Fibroblast of skin of scalp (primary cell): ENCODE results near the gene TDRD6.

Experiments used
- DNase-seq: peaks from one replicate; pipeline ENCODE4 v3.0.0-alpha.2; 2013

Gene TDRD6

GRCh38 chr6:46688117-46688965 is 656 bp downstream of the TDRD6 start:
- no peak for DNase-seq

- no peak for DNase-seq
Observed at GRCh38 chr6:46688966-46689335, 1.3 kb downstream of the TDRD6 start.

- no peak for DNase-seq
Observed at GRCh38 chr6:46689657-46690056, 2.0 kb downstream of the TDRD6 start.

GRCh38 chr6:46690141-46690755 is 2.6 kb downstream of the TDRD6 start:
- DNase-seq: no peak

GRCh38 chr6:46690911-46691451 is 3.3 kb downstream of the TDRD6 start:
- DNase-seq: no peak

GRCh38 chr6:46699970-46700369 is 12.3 kb downstream of the TDRD6 start:
- DNase-seq: no peak

- DNase-seq: no peak
Observed at GRCh38 chr6:46704562-46704961, 16.9 kb downstream of the TDRD6 start.

GRCh38 chr6:46706464-46706863 is 18.8 kb downstream of the TDRD6 start:
- no peak for DNase-seq

- DNase-seq: no peak
Observed at GRCh38 chr6:46711491-46711890, 23.8 kb downstream of the TDRD6 start.

- DNase-seq: no peak
Observed at GRCh38 chr6:46715141-46715540, 27.5 kb downstream of the TDRD6 start.

- no peak for DNase-seq
Observed at GRCh38 chr6:46719099-46719498, 31.4 kb downstream of the TDRD6 start.

- DNase-seq: no peak
Observed at GRCh38 chr6:46720401-46720800, 32.7 kb downstream of the TDRD6 start.

- DNase-seq: no peak
Observed at GRCh38 chr6:46729787-46730326, 42.2 kb downstream of the TDRD6 start.

GRCh38 chr6:46730921-46731461 is 43.3 kb downstream of the TDRD6 start:
- DNase-seq: no peak

GRCh38 chr6:46733341-46733801 is 45.7 kb downstream of the TDRD6 start:
- DNase-seq: no peak

GRCh38 chr6:46734867-46735719 is 47.4 kb downstream of the TDRD6 start, which contains the start of gene PLA2G7:
PLA2G7 (minus strand) TSS chr6:46735375; CDS start chr6:46722891, 12,484 bp downstream.
- DNase-seq: peak; percentile 6

- DNase-seq: no peak
Observed at GRCh38 chr6:46735720-46736031, 48.0 kb downstream of the TDRD6 start.

GRCh38 chr6:46736906-46737305 is 49.2 kb downstream of the TDRD6 start:
- DNase-seq: no peak

- DNase-seq: no peak
Observed at GRCh38 chr6:46741482-46741881, 53.8 kb downstream of the TDRD6 start.

- DNase-seq: no peak
Observed at GRCh38 chr6:46741910-46742309, 54.2 kb downstream of the TDRD6 start.

- no peak for DNase-seq
Observed at GRCh38 chr6:46743425-46744158, 55.9 kb downstream of the TDRD6 start.
